Stomach (tissue), 4 donors: ENCODE results near the gene LRRC7.

Source experiments
- CTCF ChIP-seq, 7 experiments: fragments of 450-650 bp in 4 of 7; fragments of 200-600 bp in 3 of 7; sonication (generic) in 3 of 7; IDR thresholded peaks; one replicate each; pipeline ENCODE4 v1.5.1; 2016 to 2019; ENCODE audit warnings: antibody characterized with exemption in 7 of 7, control low read depth in 2 of 7, mild to moderate bottlenecking in 1 of 7
- EP300 ChIP-seq: sonication (generic); formaldehyde crosslinking; IDR thresholded peaks from one replicate; pipeline ENCODE4 v1.6.1; 2017; ENCODE audit warnings: antibody characterized with exemption

GRCh38 chr1:69929308-69930057 is 361.8 kb downstream of the LRRC7 start:
- TF ChIP-seq CTCF (IDR thresholded peaks at IDR 0.05) (no peak), EP300 (no peak)
